Small intestine (tissue), 7 donors: ENCODE data around the gene CFD. TPM values are rescaled to one million over a fixed set of nuclear protein-coding genes. Genes with fewer than 3 reads are reported as not detected.
"Not testable (repeated sequence)": the region's sequence is repeated elsewhere in the genome, so short reads cannot be mapped to it uniquely, and the experiment has no call there.

ENCODE experiments used
- DNase-seq, 2 donors: peaks; one replicate each; pipeline versions ENCODE4 v3.0.0 to v3.0.0-alpha.2; 2013
- FAIRE-seq: peaks from 2 replicates; lab custom pipeline; 2012; peaks lifted over from hg19 to GRCh38; lab: Jason Lieb, UNC
- H3K27ac ChIP-seq, 3 donors: one replicate each; pipeline ENCODE4 v1.5.1; 2013; ENCODE audit warnings: low read length in 2 of 3, mild to moderate bottlenecking in 2 of 3, control low read depth in 1 of 3, inconsistent platforms in 1 of 3, low read depth in 1 of 3, moderate library complexity in 1 of 3
- H3K27me3 ChIP-seq, 3 donors: one replicate each; pipeline ENCODE4 v1.6.1; 2013; ENCODE audit warnings: low read length in 3 of 3, inconsistent platforms in 1 of 3; ENCODE audit not compliant: control insufficient read depth in 3 of 3, insufficient read depth in 3 of 3
- H3K36me3 ChIP-seq, 3 donors: one replicate each; pipeline ENCODE4 v1.6.1; 2013; ENCODE audit warnings: low read length in 3 of 3, inconsistent platforms in 1 of 3, low read depth in 1 of 3, mild to moderate bottlenecking in 1 of 3, moderate library complexity in 1 of 3; ENCODE audit not compliant: control insufficient read depth in 3 of 3, insufficient read depth in 2 of 3
- H3K4me1 ChIP-seq, 3 donors: one replicate each; pipeline ENCODE4 v1.6.1; 2013; ENCODE audit warnings: low read length in 2 of 3, inconsistent platforms in 1 of 3, low read depth in 1 of 3, mild to moderate bottlenecking in 1 of 3, moderate library complexity in 1 of 3; ENCODE audit not compliant: control insufficient read depth in 3 of 3, insufficient read depth in 2 of 3
- H3K4me3 ChIP-seq, 3 donors: one replicate each; pipeline ENCODE4 v1.5.1; 2013; ENCODE audit warnings: low read length in 3 of 3, control low read depth in 1 of 3, inconsistent platforms in 1 of 3, low read depth in 1 of 3, mild to moderate bottlenecking in 1 of 3, moderate library complexity in 1 of 3
- H3K9me3 ChIP-seq, 2 donors: one replicate each; pipeline ENCODE4 v1.6.1; 2013; ENCODE audit warnings: low read depth in 1 of 2, low read length in 1 of 2; ENCODE audit not compliant: control insufficient read depth in 2 of 2, insufficient read depth in 1 of 2
- WGBS, 3 donors: extraction: QIAGEN DNeasy Blood & Tissue Kit; methylation state at CpG; one replicate each; pipeline ENCODE4 v1.1.7; 2013; 5-methylcytosine and 5-hydroxymethylcytosine counted together
- polyA plus RNA-seq, 4 donors: library from polyadenylated mRNA; stranded (reverse) in 3 of 4; unstranded in 1 of 4; fragments of 200-250 nt in 3 of 4; fragments of 120-200 nt in 1 of 4; gene quantifications; one replicate each; pipeline versions ENCODE4 v1.2.1 to v1.2.3, GENCODE V29; 2013
- donor health status: healthy with polysubstance abuse.
- donor health status: control.
- donor health status: control.
- donor health status: Bipolar disorder and iron deficiency.
- donor health status: healthy.

CFD gene
- polyA plus RNA-seq, 4 donors = 3.8 to 601 (median 20.8) TPM

- H3K36me3 ChIP-seq = peaks cover 23 to 67% (median 36%) of the 10 kb centered on the region in 3 donors
- peaks cover 0 to 3% of the 10 kb centered on the region in 2 donors for H3K9me3 ChIP-seq
- H3K4me1 ChIP-seq = no peaks in the 10 kb centered on the region
- FAIRE-seq = no peak
- 90 to 97% (median 93%) methylated on average over 51 to 87 of the region's 87 CpGs for WGBS, 3 donors
- no peaks in the 10 kb centered on the region for H3K27me3 ChIP-seq
- no peak for DNase-seq
- no peak overlapping the region for H3K27ac ChIP-seq
- H3K4me3 ChIP-seq = no peak overlapping the region
These were observed 46.0 kb upstream of the CFD start for GRCh38 chr19:813219-814151.

DNA sequence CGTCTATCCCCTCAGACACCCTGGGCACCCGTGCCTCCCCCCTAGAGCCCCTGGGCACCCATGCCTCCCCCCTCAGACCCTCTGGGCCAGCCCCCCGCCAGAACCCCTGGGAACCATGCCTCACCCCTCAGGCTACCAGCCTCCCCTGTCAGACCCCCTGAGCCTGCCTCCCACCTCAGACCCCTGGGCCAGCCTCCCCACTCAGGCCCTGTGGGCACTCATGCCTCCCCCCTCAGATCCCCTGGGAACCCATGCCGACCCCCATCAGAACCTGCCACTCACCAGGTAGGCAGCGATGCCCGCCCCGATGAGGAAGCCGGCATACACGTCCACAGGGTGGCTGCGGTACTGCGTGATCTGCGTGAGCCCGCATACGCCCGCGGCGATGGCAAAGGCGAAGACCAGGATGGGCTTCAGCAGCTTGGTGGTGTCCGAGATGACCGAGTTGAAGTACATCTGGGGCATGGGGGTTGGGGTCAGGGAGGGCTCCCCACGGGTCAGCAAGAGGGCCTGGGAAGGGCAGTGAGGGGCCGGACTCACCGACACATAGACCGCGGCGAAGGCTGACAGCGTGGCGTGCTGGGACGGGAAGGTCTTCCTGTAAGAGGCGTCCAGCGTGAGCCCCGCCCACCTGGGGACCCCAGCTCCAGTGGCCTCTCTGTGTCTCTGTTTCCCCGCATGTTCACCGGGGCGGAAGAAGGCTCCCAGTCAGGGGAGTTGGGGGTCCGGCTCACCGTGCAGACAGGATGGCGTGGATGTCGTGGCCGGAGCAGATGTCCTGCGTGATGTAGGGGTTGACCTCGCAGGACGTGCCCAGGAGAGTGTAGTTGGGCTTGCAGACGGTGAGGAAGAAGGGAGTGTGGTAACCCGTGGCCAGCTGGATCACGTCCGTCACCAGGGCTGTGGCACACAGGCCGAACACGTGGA lies 45.0 kb upstream of the CFD start:
- Histone ChIP-seq H3K9me3 (peaks cover 0 to 3% of the 10 kb centered on the region in 2 donors), H3K4me3 (no peak overlapping the region), H3K27ac (no peak overlapping the region), H3K36me3 (peaks cover 20 to 57% (median 31%) of the 10 kb centered on the region in 3 donors), H3K4me1 (no peaks in the 10 kb centered on the region), H3K27me3 (no peaks in the 10 kb centered on the region)
- WGBS, 3 donors = 80 to 90% (median 85%) methylated on average over 48 to 49 of the region's 49 CpGs
- FAIRE-seq = no peak
- DNase-seq = no peak

- no peaks in the 10 kb centered on the region for H3K4me1 ChIP-seq
- peaks cover 0 to 3% of the 10 kb centered on the region in 2 donors for H3K9me3 ChIP-seq
- FAIRE-seq (no peak), DNase-seq (no peak)
- H3K27me3 ChIP-seq = peaks cover 0 to 3% (median 0%) of the 10 kb centered on the region in 3 donors
- no peak overlapping the region for H3K27ac ChIP-seq
- H3K36me3 ChIP-seq = peaks cover 18 to 49% (median 25%) of the 10 kb centered on the region in 3 donors
- WGBS, 3 donors = 85 to 93% (median 91%) methylated on average over 37 to 47 of the region's 47 CpGs
- H3K4me3 ChIP-seq = no peak overlapping the region
These were observed 44.2 kb upstream of the CFD start for GRCh38 chr19:815079-815774.

GRCh38 chr19:815775-816499 lies 43.5 kb upstream of the CFD start:
- Histone ChIP-seq H3K27ac (no peak overlapping the region), H3K9me3 (peaks cover 0 to 3% of the 10 kb centered on the region in 2 donors), H3K4me1 (no peaks in the 10 kb centered on the region), H3K36me3 (peaks cover 11 to 42% (median 18%) of the 10 kb centered on the region in 3 donors), H3K4me3 (no peak overlapping the region), H3K27me3 (peaks cover 0 to 3% (median 3%) of the 10 kb centered on the region in 3 donors)
- DNase-seq = no peak
- WGBS, 3 donors = 93 to 97% (median 94%) methylated on average over 10 to 13 of the region's 13 CpGs
- FAIRE-seq = no peak

DNA sequence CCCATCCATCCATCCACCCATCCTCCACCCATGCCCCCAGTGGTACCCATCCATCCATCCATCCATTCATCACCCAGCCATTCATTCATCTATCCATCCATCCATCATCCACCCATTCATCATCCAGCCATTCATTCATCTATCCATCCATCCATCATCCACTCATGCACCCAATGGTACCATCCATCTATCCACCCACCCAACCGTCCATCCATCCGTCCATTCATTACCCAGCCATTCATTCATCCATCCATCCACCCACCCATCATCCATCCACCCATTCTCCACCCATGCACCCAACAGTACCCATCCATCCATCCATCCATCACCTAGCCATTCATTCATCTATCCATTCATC lies 43.0 kb upstream of the CFD start:
- FAIRE-seq = no peak
- Histone ChIP-seq H3K27ac (no peak overlapping the region), H3K4me1 (no peaks in the 10 kb centered on the region), H3K4me3 (no peak overlapping the region), H3K36me3 (peaks cover 9 to 37% (median 15%) of the 10 kb centered on the region in 3 donors), H3K27me3 (peaks cover 0 to 3% (median 3%) of the 10 kb centered on the region in 3 donors), H3K9me3 (peaks cover 0 to 3% of the 10 kb centered on the region in 2 donors)
- 92 to 95% (median 94%) methylated on average over 2 of the region's 2 CpGs for WGBS, 3 donors
- no peak for DNase-seq

GRCh38 chr19:820212-820611 lies 39.3 kb upstream of the CFD start:
- not testable (repeated sequence) for FAIRE-seq

DNA sequence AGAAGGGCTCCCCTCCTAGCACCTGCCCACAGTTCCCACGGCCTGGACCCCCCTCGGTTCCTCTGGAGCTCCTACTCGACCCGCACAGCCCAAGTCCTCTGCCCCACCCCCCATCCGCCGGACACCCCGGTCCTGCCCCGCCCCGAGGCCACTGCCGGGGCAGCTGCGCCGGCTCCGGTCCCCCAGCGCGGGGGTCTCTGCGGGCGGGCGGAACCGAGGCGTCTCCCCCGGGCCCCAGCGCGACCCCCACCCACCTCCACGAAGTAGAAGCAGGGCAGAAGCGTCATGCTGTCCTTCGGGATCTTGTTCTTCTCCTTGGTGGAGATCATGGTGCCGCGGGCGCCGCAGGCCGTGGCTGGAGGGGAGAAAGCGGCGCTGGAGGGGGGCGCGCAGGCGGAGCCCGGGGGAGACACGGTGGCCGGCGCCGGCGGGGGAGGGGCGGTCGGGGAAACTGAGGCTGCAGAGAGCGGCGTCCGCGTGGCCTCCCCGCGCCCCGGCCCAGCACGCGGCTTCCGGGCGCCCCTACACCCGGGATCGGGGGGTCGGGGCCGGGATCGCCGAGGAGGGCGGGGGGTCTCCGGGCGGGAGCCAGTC lies 38.1 kb upstream of the CFD start:
- no peak for DNase-seq

More at GRCh38 chr19:820212-820611, 39.3 kb upstream of the CFD start:
- DNase-seq, H3K4me3 ChIP-seq, H3K4me1 ChIP-seq, H3K36me3 ChIP-seq, H3K9me3 ChIP-seq, H3K27ac ChIP-seq: not testable (repeated sequence)
- WGBS, 3 donors = 85 to 94% (median 94%) methylated on average over 5 of the region's 5 CpGs
- H3K27me3 ChIP-seq = peaks cover 0 to 26% (median 5%) of the 10 kb centered on the region in 3 donors

More for the DNA sequence above, 38.1 kb upstream of the CFD start:
- Histone ChIP-seq H3K27ac (no peak overlapping the region), H3K4me1 (no peaks in the 10 kb centered on the region), H3K27me3 (peaks cover 0 to 31% (median 5%) of the 10 kb centered on the region in 3 donors), H3K36me3 (peaks cover 0 to 2% (median 0%) of the 10 kb centered on the region in 3 donors), H3K4me3 (peak overlapping the region in 1 of 3 donors; percentile 4), H3K9me3 (no peaks in the 10 kb centered on the region)
- 1 to 4% (median 2%) methylated on average over 26 to 64 of the region's 64 CpGs for WGBS, 3 donors
- no peak for FAIRE-seq
